ENCODE data around the gene INPP5A.

- TF ChIP-seq CTCF (IDR thresholded peaks at IDR 0.05; ENCODE audit: low read depth, low read length, poor library complexity, severe bottlenecking) (no peak), EZH2phosphoT487 (IDR thresholded peaks at IDR 0.05; ENCODE audit: borderline replicate concordance, low read length) (no peak)
These were observed 18.3 kb downstream of the INPP5A start for GRCh38 chr10:132555648-132556575.

Data from DOHH2 (cell line).